ENCODE data around the gene OLIG1.

DNA sequence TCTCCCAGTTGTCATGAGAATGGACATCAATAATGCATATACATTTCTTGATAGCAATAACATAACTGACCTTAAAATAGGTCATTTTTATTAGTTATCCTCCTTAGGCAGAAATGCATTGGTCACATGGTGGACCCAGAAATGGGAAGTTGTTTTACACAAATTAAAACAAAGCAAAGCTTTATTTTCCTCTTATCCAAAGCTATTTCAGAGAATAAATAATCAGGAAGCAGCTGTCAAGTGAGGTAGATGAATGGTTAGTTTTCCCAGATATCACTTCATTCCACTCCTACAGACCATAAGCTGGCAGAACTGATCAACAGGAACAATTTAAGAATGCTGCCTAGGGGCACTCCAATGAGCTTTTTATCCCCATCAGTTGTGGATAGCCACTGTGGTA, 16.0 kb upstream of the OLIG1 start:
- TF ChIP-seq POLR2A (IDR thresholded peaks at IDR 0.05) (no peak), POLR2AphosphoS5 (IDR thresholded peaks at IDR 0.05) (no peak), EP300 (IDR thresholded peaks at IDR 0.05) (no peak)
- TF ChIP-seq, protein P1, sequence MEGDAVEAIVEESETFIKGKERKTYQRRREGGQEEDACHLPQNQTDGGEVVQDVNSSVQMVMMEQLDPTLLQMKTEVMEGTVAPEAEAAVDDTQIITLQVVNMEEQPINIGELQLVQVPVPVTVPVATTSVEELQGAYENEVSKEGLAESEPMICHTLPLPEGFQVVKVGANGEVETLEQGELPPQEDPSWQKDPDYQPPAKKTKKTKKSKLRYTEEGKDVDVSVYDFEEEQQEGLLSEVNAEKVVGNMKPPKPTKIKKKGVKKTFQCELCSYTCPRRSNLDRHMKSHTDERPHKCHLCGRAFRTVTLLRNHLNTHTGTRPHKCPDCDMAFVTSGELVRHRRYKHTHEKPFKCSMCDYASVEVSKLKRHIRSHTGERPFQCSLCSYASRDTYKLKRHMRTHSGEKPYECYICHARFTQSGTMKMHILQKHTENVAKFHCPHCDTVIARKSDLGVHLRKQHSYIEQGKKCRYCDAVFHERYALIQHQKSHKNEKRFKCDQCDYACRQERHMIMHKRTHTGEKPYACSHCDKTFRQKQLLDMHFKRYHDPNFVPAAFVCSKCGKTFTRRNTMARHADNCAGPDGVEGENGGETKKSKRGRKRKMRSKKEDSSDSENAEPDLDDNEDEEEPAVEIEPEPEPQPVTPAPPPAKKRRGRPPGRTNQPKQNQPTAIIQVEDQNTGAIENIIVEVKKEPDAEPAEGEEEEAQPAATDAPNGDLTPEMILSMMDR (IDR thresholded peaks at IDR 0.05), result no peak
